Measurements from ENCODE around the gene CNTNAP5. TPM values are rescaled to one million over a fixed set of nuclear protein-coding genes. Genes with fewer than 3 reads are reported as not detected.

The CNTNAP5 gene
- total and polyA plus RNA-seq, 2 donors (not counting 3 experiments of a cell fraction or from before 2014, with no cell fraction given): not detected

DNA sequence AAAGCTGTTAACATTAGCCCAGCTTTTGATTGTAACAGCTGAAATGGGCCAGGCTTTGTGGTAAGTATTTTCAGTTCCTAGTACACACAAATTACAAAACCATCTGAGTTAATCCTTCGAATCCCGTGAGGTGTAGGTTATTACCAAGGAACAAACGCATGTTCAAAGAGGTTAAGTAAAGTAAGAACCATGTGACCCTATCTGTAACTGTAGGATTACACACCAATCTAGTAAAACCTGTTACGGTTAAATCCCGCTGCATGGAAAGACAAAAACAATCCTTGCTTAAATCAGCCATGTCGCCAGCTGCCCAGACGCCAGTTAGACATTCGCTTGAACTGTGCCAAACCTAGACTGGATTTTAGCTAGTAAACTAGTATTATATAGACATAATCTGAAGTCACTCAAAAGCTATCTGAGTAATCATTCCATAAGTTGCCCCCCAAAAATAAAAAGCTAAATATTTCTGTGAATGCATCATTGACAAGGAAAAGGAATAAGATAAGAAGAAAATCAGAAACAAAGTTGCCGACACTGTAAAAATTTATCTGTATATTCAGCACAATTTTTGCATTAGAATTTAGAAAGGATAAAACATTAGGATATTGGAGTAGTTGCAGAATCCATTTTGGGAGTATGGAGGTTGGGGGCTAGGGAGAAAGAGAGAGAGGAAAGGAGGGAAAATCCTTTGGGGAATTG, 638.0 kb downstream of the CNTNAP5 start:
- peaks cover 9% of the 10 kb centered on the region for H3K9me3 ChIP-seq (replicated peaks; ENCODE audit: control insufficient read depth, insufficient read depth, low read length)
- intact Hi-C loops (cut with micrococcal nuclease): no loop called here
- BruUV-seq (replicated peaks): no TSS peak
- dilution Hi-C loops (cut with MboI; ENCODE audit: extremely low pct_ligation_motif_present, low sequenced_read_pairs): no loop called here
- no peaks in the 10 kb centered on the region for H4K20me1 ChIP-seq (replicated peaks; ENCODE audit: control insufficient read depth, extremely low read depth, insufficient read depth, low read length)
- DNase-seq (ENCODE audit: low read depth, low spot score) (no peak), FAIRE-seq (no peak)
- no peak overlapping the region for H2AFZ ChIP-seq (ENCODE audit: low read depth, low read length)
- H3K36me3 ChIP-seq (ENCODE audit: control insufficient read depth in 2 of 2, extremely low read depth in 1 of 2, insufficient read depth in 2 of 2, low read length in 2 of 2): no peaks in the 10 kb centered on the region
- no peaks in the 10 kb centered on the region for H3K4me1 ChIP-seq (ENCODE audit: control insufficient read depth, extremely low read depth, insufficient read depth, low read length)
- no peak overlapping the region for H3K4me3 ChIP-seq (replicated peaks in 1 of 3; ENCODE audit: insufficient read depth in 1 of 3, low read depth in 1 of 3, low read length in 3 of 3)
- ChIA-PET POLR2A (no interaction called here), CTCF (no interaction called here)
- H3K9ac ChIP-seq (replicated peaks; ENCODE audit: extremely low read depth, insufficient read depth, low read length): no peak overlapping the region
- no peaks in the 10 kb centered on the region for H3K79me2 ChIP-seq (ENCODE audit: control insufficient read depth, insufficient read depth, low read length)
- H3K9me1 ChIP-seq (replicated peaks; ENCODE audit: control insufficient read depth, extremely low read depth, insufficient read depth, low read length): no peaks in the 10 kb centered on the region
- no peak for TF ChIP-seq EZH2 (IDR thresholded peaks at IDR 0.05; ENCODE audit: borderline replicate concordance, low read depth, low read length, severe bottlenecking)
- H3K27ac ChIP-seq (ENCODE audit: insufficient read depth, low read depth, low read length): no peak overlapping the region
- no peaks in the 10 kb centered on the region for H3K27me3 ChIP-seq (ENCODE audit: control insufficient read depth in 2 of 2, insufficient read depth in 2 of 2, low read length in 2 of 2)
- H3K4me2 ChIP-seq (ENCODE audit: insufficient read depth, low read length): no peak overlapping the region

DNA sequence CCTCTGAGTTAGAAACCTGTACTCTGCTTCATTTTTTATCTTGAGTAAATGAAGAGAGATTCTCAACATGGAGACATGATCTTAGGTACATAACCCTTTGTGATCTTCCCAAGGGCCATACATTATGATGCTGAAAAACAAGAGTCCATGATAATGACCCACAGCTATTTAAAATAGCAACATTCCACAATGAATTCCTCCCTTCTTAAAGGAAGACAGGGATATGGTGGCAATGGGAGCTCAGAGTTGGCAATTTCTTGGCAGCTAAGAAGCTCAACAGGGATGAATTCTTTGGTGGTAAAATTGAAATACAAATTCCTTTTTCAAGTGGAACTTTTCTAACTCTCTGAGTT, 638.5 kb downstream of the CNTNAP5 start:
- DNase-seq (ENCODE audit: low read depth, low spot score) (no peak), FAIRE-seq (no peak)
- intact Hi-C loops (cut with micrococcal nuclease) (no loop called here), dilution Hi-C loops (cut with MboI; ENCODE audit: extremely low pct_ligation_motif_present, low sequenced_read_pairs) (no loop called here)
- Histone ChIP-seq H3K9me3 (replicated peaks; ENCODE audit: control insufficient read depth, insufficient read depth, low read length) (peaks cover 8% of the 10 kb centered on the region), H3K4me1 (ENCODE audit: control insufficient read depth, extremely low read depth, insufficient read depth, low read length) (no peaks in the 10 kb centered on the region), H2AFZ (ENCODE audit: low read depth, low read length) (no peak overlapping the region), H3K27me3 (ENCODE audit: control insufficient read depth in 2 of 2, insufficient read depth in 2 of 2, low read length in 2 of 2) (no peaks in the 10 kb centered on the region), H3K79me2 (ENCODE audit: control insufficient read depth, insufficient read depth, low read length) (no peaks in the 10 kb centered on the region), H3K9me1 (replicated peaks; ENCODE audit: control insufficient read depth, extremely low read depth, insufficient read depth, low read length) (no peaks in the 10 kb centered on the region), H3K4me3 (replicated peaks in 1 of 3; ENCODE audit: insufficient read depth in 1 of 3, low read depth in 1 of 3, low read length in 3 of 3) (no peak overlapping the region), H3K27ac (ENCODE audit: insufficient read depth, low read depth, low read length) (no peak overlapping the region), H3K9ac (replicated peaks; ENCODE audit: extremely low read depth, insufficient read depth, low read length) (no peak overlapping the region), H4K20me1 (replicated peaks; ENCODE audit: control insufficient read depth, extremely low read depth, insufficient read depth, low read length) (no peaks in the 10 kb centered on the region), H3K4me2 (ENCODE audit: insufficient read depth, low read length) (no peak overlapping the region), H3K36me3 (ENCODE audit: control insufficient read depth in 2 of 2, extremely low read depth in 1 of 2, insufficient read depth in 2 of 2, low read length in 2 of 2) (no peaks in the 10 kb centered on the region)
- BruUV-seq (replicated peaks): no TSS peak
- TF ChIP-seq, protein P1, sequence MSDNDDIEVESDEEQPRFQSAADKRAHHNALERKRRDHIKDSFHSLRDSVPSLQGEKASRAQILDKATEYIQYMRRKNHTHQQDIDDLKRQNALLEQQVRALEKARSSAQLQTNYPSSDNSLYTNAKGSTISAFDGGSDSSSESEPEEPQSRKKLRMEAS (IDR thresholded peaks at IDR 0.05; ENCODE audit: insufficient read depth, insufficient read length): no peak
- no peak for TF ChIP-seq POLR2AphosphoS5 (IDR thresholded peaks at IDR 0.05; ENCODE audit: insufficient read depth, low read depth, low read length)
- no peak for TF ChIP-seq GATA2 (IDR thresholded peaks at IDR 0.05; ENCODE audit: insufficient read depth, insufficient read length, low read depth, low read length)
- TF ChIP-seq MYC (IDR thresholded peaks at IDR 0.05; ENCODE audit: low read depth, low read length): no peak
- TF ChIP-seq, protein P2, sequence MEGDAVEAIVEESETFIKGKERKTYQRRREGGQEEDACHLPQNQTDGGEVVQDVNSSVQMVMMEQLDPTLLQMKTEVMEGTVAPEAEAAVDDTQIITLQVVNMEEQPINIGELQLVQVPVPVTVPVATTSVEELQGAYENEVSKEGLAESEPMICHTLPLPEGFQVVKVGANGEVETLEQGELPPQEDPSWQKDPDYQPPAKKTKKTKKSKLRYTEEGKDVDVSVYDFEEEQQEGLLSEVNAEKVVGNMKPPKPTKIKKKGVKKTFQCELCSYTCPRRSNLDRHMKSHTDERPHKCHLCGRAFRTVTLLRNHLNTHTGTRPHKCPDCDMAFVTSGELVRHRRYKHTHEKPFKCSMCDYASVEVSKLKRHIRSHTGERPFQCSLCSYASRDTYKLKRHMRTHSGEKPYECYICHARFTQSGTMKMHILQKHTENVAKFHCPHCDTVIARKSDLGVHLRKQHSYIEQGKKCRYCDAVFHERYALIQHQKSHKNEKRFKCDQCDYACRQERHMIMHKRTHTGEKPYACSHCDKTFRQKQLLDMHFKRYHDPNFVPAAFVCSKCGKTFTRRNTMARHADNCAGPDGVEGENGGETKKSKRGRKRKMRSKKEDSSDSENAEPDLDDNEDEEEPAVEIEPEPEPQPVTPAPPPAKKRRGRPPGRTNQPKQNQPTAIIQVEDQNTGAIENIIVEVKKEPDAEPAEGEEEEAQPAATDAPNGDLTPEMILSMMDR (IDR thresholded peaks at IDR 0.05; ENCODE audit: extremely low read depth in 1 of 2, insufficient read depth in 1 of 2, low read depth in 1 of 2, low read length in 2 of 2): no peak
- no peak for TF ChIP-seq EZH2 (IDR thresholded peaks at IDR 0.05; ENCODE audit: borderline replicate concordance, low read depth, low read length, severe bottlenecking)
- no peak for TF ChIP-seq FOS (IDR thresholded peaks at IDR 0.05; ENCODE audit: borderline replicate concordance, insufficient read depth, low read length)
- no peak for TF ChIP-seq POLR2A (IDR thresholded peaks at IDR 0.05; ENCODE audit: low read depth, low read length)
- TF ChIP-seq JUN (IDR thresholded peaks at IDR 0.05; ENCODE audit: borderline replicate concordance, insufficient read depth, insufficient read length, low read depth): no peak
- ChIA-PET CTCF (no interaction called here), POLR2A (no interaction called here)

Measured in endothelial cell of umbilical vein (primary cell).